H1 (cell line): ENCODE data around the gene ADNP. TPM values are rescaled to one million over a fixed set of nuclear protein-coding genes. Genes with fewer than 3 reads are reported as not detected.

Experiments
- CHD2 ChIP-seq: IDR thresholded peaks from 2 replicates; pipeline ENCODE4 v1.6.1; 2012; ENCODE audit warnings: low read length, improper control_type of control experiment
- CREB1 ChIP-seq: IDR thresholded peaks from 2 replicates; pipeline ENCODE4 v1.6.1; 2012; ENCODE audit warnings: inconsistent platforms
- GABPA ChIP-seq: IDR thresholded peaks from 2 replicates; pipeline ENCODE4 v1.6.1; 2011; ENCODE audit warnings: mild to moderate bottlenecking, low read length, moderate library complexity, borderline replicate concordance; ENCODE audit not compliant: insufficient read depth
- NANOG ChIP-seq: IDR thresholded peaks from 2 replicates; pipeline ENCODE4 v1.6.1; 2011; ENCODE audit warnings: low read length, low read depth, mild to moderate bottlenecking, inconsistent platforms; ENCODE audit not compliant: insufficient read depth, poor library complexity, severe bottlenecking
- SP1 ChIP-seq: IDR thresholded peaks from 2 replicates; pipeline ENCODE4 v1.6.1; 2011; ENCODE audit warnings: low read depth, low read length
- SP4 ChIP-seq: IDR thresholded peaks from 2 replicates; pipeline ENCODE4 v1.6.1; 2012; ENCODE audit warnings: low read length, inconsistent platforms
- polyA plus RNA-seq, 7 experiments: library from polyadenylated mRNA; depleted of rRNA in 3 of 7; stranded (reverse) in 5 of 7; unstranded in 2 of 7; fragments of >200 nt in 5 of 7; fragments of 200-250 nt in 2 of 7; gene quantifications; 1 replicate in 5 of 7; 2 replicates in 1 of 7; 4 replicates in 1 of 7; pipeline versions ENCODE4 v1.2.1 to v1.2.3, GENCODE V29; 2011 to 2013; ENCODE audit warnings: missing spikeins in 2 of 7, mixed read lengths in 2 of 7
- total RNA-seq: library from RNA; stranded (reverse); fragmentation: NEBNext Ultra II Directional; extraction: Animal tissue kit (Norgen Biotek cat#: 25700); gene quantifications from 2 replicates; pipeline ENCODE4 v1.2.1, GENCODE V29; 2021

ADNP gene
- total and polyA plus RNA-seq, 2 of the 8 experiments (the other 6 are each of a cell fraction or from before 2014, with no cell fraction given) = 31.6 to 123 TPM

GRCh38 chr20:50909413-50909812 is 21.8 kb downstream of the ADNP start (continued):
- no peak for TF ChIP-seq GABPA
- no peak for TF ChIP-seq SP4
- TF ChIP-seq SP1 = no peak
- no peak for TF ChIP-seq CHD2
- no peak for TF ChIP-seq CREB1
- TF ChIP-seq NANOG = no peak
